ENCODE measurements around the gene HEG1.

HEG1 gene

DNA sequence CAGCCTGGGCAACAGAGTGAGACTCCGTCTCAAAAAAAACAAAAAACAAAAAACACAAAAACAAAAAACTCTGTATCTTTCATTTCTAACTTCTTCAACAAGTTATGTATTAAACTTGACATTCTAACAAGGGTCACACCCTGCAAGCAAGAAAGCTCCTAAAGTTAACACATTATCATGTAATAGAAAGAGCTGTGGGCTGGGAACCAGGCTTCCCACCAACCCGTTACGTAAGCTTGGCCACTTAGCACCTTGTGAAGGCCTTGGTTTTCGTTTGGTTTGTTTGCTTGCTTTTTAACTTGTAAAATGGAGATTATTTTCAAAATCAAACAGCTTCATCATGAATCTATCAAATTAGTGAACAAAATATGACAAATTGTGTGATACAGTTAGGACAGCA, 47.0 kb downstream of the HEG1 start:
- no peak for DNase-seq

DNA sequence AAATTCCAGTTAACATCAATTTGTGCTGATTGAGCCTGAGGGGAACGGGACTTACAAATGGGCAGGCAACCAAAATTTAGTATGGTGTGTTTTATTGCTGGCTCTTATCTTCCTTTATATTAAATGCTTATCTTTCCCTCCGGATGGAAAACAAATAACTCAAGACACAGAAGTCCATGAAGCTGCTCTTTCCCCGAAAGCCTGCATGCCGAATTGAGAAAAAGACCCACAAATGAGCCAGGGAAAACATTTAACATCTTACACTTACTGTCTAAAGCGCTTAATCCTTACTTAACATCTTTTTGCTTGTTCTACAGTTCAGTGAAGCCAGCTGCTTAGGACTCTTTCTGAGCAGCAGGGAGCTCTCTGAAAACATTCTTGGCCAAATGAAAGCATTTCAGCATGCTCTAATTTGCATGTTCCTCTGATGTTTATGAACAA, 49.5 kb downstream of the HEG1 start:
- DNase-seq = no peak

DNA sequence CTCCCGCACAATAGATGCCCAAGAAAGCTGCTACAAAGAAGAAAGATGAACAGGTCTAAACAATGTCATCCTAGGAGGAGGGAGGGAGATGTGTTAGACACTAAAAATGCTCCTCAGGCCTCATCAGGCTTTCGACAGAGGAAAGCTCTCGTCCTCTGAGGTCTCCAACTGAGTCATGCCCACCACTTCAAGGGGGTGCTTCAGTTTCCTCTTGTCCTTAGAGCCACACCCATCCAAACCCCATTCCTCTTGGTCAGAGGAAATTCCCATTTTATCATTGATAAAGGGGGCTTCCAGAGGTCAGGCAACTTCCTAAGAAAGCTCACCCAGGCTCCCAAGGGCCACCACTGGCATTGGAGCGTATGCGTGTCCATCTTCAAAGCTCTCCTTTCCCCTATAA, 50.1 kb downstream of the HEG1 start:
- DNase-seq = no peak

DNA sequence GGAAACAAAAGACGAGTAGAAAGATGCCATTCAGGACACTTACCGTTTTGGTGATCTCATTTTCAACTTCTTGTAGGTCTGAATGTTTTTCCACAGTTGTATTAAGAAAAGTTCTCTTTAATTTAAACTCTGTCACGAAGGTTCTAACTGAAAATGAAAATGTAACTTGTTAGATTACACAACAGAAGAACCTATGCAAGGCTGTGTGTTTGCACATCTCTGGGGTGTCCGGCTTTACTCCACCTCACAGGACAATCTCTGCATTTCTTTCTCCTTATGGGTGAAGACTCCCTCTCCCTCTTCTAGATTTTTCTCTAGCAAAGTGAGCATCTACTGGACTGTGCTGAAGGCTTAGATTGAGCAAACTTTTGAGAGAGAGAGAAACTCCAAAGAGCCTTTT, 50.6 kb downstream of the HEG1 start:
- DNase-seq = no peak

DNA sequence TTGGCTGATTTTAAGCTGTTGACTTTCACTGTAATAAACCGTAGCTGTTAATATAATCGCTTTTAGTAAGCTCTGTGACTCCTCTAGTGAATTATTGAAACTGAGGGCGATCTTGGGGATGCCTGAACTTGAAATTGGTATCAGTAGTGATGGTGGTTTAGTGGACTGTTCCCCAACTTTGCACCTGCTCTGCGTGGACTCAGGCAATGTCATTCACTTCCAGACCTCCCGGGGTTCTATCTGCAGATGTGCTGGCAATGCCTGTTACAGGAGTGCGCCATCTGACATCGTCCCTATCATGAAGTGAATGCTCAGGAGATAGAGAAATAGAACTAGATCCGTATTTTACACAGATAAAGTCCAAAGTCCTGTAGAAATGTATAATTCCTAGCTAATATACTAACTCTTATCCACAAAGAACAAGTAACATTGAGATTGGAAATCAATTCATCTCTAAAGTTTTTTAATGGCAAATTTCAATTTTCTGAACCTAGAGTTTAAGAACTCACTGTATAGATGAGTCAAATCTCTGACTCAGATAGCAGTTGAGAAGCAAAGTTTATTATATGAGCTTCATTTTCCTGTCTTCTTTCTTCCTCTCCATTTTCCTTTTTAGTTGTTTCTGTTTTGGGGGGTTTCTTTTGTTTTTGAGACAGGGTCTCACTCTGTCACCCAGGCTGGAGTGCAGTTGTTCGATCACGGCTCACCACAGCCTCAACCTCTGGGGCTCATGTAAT, 51.8 kb downstream of the HEG1 start:
- DNase-seq = no peak

DNA sequence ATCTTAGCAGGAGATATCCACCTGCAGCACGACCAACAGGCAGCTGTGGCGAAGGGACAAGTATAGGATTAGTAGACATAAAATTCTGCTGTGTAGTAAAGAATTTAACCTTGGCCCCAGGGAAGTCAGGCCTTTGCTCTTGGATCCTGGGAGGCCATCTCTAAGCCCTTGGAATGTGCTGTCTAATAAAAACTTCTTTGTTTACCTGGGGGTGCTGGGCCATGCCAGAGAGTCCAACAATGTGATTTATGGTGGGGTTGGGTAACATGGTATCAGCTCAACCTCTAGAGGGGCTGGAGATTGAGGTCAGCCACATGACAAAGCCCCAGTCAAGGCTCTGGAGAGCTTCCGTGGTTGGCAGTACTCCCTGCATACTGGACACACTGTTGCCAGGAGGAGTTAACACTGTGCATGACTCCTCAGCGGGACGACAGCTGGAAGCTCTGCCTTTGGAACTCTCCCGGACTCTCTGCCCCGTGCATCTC, 52.4 kb downstream of the HEG1 start:
- DNase-seq = peak; percentile 31

DNA sequence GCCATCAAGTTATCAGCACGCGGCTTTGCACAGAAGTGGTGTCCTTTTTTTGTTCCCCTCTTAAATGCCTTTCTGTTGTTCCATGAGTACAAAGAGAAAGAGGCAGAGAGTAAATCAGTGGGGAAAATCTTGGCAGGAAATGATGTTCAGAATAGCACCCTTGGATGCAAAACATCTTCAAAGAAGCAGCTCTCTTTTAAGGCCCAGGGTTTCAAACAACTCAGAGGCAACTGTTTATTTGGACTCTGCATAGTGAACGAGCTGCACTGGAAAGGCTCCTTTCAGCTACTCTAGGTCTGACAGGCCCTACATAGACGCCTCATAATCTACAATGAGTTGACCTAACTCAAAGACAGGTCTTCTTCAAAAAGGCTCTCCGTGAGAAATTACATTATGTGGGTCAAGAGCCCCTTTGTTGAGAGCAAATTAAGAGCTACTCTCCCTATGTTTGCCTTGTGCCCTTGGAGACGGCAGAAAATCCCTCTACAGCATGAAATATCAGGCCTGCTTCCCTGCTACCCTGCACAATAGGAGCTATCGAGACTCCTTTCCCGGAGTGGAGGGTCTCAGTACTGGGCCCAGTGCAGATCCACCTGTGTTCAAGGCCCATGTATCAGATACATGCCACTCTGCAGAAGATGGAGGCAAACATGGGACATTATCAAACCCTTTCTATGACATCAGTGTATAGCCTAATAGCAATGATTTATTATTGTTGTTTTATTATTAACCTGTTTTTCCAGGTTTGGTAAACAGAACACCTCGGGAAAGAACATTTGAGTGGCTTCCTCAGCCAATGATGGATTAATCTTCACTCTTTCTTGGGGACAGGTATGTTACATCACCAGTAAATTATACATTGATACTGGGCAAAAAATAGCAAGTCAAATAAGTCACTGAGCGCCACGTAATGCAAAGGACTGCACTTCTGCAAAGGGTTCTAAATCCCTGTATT, 53.1 kb downstream of the HEG1 start:
- no peak for DNase-seq

DNA sequence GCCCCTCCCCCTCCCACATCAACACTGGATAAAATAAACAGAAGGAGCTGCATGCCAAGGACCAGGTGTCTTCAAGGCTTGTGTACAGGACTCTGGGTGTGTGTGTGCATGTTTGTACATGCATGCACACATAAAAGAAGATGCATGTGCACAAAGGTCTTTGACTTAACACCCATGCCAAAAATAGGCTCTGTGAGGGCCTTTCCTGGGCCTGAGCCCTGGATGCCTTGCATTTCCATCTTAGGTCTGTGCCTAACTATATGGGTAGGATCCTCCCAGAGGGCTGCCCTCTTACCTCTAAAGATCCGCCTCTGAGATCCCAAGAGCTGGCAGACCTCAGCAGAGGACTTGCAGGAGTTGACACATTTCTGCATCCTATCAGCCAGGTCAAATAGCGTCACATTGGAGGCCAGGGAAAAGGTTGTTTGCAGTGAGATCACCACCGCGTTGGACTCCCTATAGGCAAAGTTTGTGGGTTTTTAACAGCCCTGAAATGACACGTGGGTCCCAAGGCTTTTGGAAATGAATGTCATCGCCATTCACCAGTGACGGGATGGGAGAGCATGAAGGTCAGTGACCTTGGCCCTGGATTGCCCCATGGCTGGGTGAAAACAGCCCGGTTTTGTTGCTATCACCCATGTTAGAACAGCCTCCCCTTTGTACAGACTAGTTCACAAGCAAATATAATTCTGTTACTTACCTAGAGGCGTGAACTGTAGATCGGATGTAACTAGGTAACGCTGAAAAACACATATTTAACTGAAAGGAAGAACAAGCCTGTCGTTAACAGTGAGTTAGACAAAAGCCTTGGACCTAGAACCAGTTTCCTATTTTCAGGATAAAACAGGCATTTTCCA, 54.0 kb downstream of the HEG1 start:
- no peak for DNase-seq

DNA sequence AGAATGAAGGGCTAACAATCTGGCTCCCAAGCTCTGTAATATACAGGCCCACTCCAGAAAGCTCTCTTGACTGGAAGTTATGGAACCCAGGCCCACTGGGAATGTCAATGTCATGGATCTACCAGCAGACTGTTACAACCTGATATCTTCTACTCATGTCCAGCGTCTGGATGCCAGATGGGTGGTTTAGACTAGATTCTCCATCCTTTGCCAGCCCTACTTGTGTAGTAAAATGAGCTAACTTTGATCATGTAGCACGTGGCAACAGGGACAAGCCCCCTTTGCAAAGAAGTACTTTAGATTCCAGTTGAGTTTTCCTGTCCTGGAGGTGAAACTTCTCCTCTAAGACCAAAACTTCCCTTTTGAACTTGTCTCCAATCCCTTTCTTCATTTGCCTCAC, 55.1 kb downstream of the HEG1 start:
- no peak for DNase-seq

DNA sequence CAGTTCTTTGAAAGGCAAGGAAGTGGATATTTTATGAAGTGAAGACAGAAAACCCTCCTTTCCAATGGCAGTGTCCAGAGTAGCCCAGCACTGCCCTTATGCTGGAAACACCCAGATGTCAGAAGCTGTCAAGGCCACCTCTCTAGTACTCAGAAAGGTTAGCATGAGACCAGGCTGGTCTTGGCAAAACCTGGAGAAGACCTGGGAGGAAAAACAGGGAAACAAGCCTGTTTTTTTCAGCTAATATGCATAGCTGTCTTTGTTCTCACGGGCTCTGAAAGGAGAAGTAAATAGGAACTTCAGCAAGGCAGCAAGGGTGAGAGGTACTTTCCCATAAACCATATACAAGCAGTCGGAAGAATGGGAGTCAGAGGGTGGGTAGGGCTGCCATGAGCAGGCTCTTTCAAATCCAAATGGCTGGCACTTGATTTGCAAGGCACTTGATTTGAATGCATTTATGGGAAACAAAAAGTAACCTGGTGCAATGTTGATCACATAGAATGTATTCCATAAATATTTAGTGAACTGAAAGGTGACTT, 55.8 kb downstream of the HEG1 start:
- no peak for DNase-seq

DNA sequence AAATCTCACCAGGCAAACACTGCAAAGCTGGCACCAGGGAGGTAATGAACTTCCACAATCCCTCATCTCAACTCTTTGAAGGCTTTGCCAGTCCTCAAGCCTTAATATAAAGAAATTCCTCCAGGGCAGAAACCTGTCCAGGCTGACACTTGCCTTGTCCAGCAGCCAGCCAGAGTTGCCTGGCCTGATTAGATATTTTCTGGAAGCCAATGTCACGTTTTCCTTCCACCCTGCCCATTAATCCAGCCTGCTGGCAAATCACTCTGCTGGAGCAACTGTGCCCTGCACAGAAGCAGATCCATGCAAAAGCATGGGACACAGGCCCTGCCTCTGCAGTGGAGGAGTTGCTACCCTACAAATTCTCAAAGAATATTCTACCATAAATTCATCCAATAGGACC, 56.5 kb downstream of the HEG1 start:
- no peak for DNase-seq

DNA sequence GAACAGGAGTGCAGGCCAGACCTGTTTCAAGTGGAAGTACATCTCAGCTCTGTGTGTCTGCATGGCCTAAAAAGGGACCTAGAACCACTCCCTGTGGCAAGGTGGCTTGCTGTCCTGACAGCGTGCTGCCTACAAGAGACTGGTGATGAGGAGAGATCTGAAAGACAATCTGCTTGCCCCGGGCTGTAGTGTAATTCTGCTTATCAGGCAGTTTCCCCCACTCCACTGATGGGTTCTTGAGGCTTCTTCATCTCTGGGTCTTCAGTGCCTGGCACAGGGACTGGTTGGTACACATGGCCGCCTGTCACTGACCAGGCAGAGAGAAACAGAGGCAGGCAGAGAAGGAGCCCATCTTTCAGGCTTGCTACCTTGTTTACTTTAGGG, 57.6 kb downstream of the HEG1 start:
- DNase-seq = no peak

DNA sequence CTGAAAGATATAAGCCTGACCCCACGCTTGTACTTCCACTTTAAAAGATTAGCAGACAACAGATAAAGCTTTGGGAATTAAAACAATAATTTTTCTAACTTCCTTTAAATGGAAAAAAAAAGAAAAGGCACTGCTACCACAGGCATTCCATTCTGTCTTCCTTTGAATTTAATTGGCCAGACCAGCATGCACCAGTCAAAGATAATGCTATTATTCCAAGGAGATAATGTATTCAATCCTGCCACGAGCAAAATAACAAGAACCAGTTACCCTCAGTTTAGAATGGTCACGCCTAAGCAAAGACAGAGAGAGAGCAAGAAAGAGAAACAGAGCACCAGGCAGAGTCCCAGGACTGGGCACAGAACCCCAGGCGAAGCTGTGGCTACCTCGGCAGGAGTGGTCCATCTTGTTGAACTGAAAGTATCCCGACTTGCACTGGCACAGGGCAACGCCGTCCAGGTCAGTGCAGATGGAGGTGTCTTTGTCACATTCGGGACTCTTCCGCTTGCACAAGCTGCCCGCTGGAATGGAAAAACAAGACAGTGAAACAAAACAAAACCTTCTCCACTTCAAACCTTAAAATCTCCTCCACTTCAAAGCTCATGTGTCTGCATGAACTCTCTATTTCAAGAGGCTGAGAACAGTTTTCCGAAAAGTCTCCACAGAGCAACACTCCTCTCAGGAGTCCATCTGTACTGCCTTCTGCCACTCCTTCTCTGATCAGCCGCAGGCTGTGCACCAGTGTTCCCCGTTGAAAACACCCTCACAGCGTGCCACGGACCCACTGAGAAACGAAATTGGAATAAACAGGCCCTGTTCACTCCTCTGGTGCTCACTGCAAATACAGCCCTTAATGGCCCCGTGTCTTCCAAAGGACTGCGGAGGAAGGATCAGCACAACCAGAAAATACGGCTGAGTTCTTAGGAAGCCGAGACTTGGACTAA, 58.2 kb downstream of the HEG1 start:
- DNase-seq = no peak

DNA sequence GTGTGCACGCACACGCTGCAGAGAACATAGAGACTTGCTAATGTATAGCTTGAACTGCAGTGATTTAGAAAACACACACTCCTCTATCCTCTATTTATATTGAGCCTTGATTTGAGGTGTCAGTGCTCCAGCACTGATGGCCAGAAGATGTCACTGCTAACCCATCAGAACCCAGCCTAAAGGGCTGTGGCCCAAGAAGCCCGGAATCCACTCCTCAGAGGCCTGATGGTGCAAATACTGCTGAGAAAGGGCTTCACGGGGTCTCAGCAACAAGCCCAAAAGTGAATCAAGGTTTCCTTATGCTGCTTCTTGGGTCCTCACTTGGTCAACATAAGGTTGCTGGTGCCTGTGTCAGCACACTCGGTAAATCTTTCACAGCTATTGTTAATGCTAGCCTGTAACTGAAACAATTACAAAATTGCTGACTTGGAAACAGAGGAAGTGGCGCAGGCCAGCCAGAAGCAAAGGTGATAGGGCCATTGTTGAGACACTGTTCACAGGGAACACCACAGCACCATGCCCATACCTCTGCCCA, 60.3 kb downstream of the HEG1 start:
- peak; percentile 47 for DNase-seq

DNA sequence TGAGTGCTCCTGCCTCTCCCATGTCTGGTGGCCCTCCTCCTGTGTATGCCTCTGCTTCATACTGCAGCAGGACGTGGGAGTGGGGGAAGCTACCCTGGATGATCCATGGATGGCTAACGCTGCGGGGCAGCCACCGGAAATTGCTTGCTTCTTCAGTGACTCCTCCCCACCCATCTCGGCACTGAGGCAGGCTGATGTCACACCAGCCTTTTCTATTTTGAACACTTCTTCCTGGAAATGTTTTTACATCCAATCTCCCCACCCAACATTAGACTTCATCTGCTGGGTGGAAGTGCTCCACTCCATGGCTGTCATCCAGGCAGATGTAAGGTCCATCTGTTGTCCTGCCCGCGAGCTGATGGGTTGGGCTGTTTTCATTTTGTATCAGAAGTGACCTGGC, 62.3 kb downstream of the HEG1 start:
- DNase-seq = no peak

DNA sequence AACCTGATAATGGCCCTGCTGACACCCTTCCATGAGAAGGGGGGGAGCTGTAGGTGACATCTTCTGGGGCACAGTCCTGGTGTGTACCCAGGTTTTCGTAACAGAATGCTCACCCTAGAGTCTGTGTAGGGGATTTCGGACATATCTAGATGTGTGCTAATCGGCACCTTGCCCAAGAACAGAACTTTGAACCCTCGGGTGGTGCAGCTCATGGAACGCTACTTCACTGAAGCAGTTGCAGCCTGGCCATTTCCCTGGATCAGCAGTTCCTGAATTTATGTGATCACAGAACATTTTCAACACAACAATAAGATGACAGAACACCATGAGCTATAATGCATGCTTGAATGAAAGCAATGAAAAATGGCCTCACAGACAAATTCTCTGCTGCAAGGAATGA, 63.8 kb downstream of the HEG1 start:
- DNase-seq = no peak

DNA sequence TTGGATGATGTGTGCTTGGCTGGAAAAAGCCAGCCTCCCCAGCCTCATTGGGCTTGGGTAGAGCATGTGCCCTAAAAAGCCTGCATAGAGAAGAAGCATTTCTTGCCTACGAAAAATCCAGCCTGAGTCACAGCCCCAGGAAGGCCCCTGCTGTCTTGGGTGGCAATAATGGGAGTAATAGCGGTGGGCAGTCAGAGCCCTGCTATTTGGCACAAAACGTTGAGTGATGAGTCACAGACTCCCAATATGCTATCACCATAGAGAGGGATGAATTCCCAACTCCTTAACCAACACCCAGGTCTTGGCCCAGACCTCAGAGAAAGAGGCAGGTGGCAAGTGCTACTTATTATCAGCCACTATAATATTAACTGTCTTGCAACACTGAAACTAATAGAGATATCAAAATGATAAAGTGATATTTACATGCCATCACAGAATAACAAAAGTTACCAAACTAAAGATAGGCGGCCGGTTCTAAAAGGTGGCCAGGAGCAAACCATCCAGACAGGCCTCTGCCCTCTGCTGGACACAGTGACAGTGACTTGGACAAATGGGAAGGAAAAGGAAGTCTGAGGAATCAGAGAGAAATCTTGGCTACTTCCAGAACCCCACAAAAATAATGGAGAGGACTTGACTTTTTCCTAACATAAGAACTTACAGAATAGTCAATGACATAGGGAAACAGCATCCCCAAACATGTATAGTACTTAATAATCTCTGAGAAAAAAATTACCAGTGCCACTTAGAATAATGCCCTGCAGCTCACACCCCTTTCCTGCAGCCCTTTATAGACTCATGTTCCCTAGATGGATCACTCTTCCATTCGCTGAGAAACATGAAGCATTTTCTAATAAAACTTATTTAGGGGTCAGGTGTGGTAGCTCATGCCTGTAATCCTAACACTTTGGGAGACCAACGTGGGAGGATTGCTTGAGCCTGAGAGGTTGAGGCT, 69.3 kb downstream of the HEG1 start:
- peak; percentile 91 for DNase-seq

DNA sequence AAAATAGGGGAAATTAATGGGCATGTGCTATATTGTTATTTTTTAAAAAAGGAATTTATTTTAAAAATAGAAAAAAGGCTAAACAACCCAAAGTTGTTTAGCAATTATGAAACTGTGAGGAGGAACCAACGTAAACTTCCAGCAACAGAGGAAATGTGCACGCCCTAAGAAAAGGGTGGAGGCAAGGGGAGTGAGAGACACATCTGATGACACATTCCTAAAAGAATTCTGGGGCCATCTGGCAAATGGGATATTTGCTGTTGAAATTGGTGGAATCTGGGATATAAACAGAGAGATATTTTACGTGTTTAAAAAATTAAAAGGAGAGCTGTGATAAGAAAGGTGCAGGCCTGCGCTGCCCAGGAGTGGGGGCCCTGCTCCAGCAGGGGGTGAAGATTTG, 70.4 kb downstream of the HEG1 start:
- peak; percentile 76 for DNase-seq

DNA sequence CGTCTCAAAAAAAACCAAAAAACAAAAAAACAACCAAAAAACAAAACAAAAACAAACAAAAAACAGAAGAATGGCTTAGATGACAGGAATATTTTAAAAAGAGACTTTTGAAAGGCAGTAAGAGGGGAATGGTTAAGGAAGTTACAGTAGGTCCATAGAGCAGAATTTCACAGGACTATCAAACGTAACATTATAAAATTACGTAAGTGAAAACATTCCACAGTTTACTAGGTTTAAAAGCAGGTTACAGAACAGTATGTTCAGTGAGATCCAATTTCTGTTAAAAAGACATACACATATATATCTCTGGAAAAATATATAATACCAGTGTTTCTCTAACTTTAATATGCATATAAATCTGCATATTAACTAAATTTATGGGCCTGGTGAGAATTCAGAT, 71.0 kb downstream of the HEG1 start:
- no peak for DNase-seq

DNA sequence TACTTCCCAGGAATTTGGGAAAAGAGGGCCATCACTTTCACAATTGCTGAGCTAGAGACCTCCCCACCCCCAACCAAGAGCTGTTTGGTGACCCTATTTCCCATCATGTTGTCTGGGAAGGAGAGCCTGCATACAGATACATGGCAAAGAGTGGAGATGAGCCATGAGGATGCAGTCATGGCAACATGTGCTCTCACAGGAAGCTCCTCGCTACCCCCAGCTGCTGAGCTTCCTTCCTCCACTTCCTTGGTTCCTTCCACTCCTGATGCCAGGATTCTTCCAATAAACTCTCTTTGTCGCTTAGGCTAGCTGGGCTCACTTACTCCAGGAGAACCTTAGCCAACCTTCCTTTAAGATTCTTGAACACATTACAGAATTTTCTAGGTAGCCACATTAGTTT, 72.9 kb downstream of the HEG1 start:
- DNase-seq = no peak

Data from fibroblast of skin of abdomen (primary cell).